KBM-7 (cell line): ENCODE measurements around the gene GPR65.
"Not testable (repeated sequence)": the region's sequence is repeated elsewhere in the genome, so short reads cannot be mapped to it uniquely, and the experiment has no call there.

Experiments
- DNase-seq: peaks from one replicate; pipeline ENCODE4 v3.0.0-alpha.2; 2015
- in situ Hi-C: fragments of 300-500 bp; cut with MboI; formaldehyde crosslinking; loops from 2 replicates; pipeline ENCODE4 v1.14.3; 2020; ENCODE audit warnings: low sequenced_read_pairs, low pct_unique_long_range_greater_than_20kb, mixed read lengths

Gene GPR65

GRCh38 chr14:87999277-87999676, 5.7 kb upstream of the GPR65 start:
- DNase-seq = peak; percentile 69
- in situ Hi-C loops = no loop called here

- DNase-seq = peak; percentile 62
- in situ Hi-C loops = no loop called here
Measured at GRCh38 chr14:88002421-88003075, 2.4 kb upstream of the GPR65 start.

GRCh38 chr14:88003425-88003824, 1.5 kb upstream of the GPR65 start:
- DNase-seq = no peak
- in situ Hi-C loops = no loop called here

- no peak for DNase-seq
- in situ Hi-C loops = no loop called here
Measured at GRCh38 chr14:88004506-88005036, 364 bp upstream of the GPR65 start.

GRCh38 chr14:88005978-88006851, 1.3 kb downstream of the GPR65 start:
- in situ Hi-C loops = no loop called here
- peak; percentile 55 for DNase-seq

GRCh38 chr14:88007608-88008007, 2.7 kb downstream of the GPR65 start:
- in situ Hi-C loops = no loop called here
- DNase-seq = no peak

- no peak for DNase-seq
- in situ Hi-C loops = no loop called here
Measured at GRCh38 chr14:88008039-88008742, 3.3 kb downstream of the GPR65 start.

GRCh38 chr14:88009486-88009885, 4.6 kb downstream of the GPR65 start:
- in situ Hi-C loops = no loop called here
- DNase-seq = no peak

- in situ Hi-C loops = no loop called here
- DNase-seq = no peak
Measured at GRCh38 chr14:88010331-88010730, 5.4 kb downstream of the GPR65 start.

- in situ Hi-C loops = no loop called here
- DNase-seq = no peak
Measured at GRCh38 chr14:88012495-88012894, 7.6 kb downstream of the GPR65 start.

- in situ Hi-C loops = no loop called here
Measured at GRCh38 chr14:88013750-88014349, 8.9 kb downstream of the GPR65 start.

GRCh38 chr14:88016768-88017167, 11.8 kb downstream of the GPR65 start:
- no peak for DNase-seq
- in situ Hi-C loops = no loop called here

More at GRCh38 chr14:88013750-88014349, 8.9 kb downstream of the GPR65 start:
- peak; percentile 71 for DNase-seq

GRCh38 chr14:88017535-88017934, 12.6 kb downstream of the GPR65 start:
- no peak for DNase-seq
- in situ Hi-C loops = no loop called here

GRCh38 chr14:88023658-88024187, 18.8 kb downstream of the GPR65 start:
- in situ Hi-C loops = no loop called here
- peak; percentile 18 for DNase-seq

GRCh38 chr14:88024252-88025086, 19.5 kb downstream of the GPR65 start:
- in situ Hi-C loops = not testable (repeated sequence)
- DNase-seq = peak; percentile 20

GRCh38 chr14:88025313-88025712, 20.4 kb downstream of the GPR65 start:
- no peak for DNase-seq
- in situ Hi-C loops = no loop called here

GRCh38 chr14:88026890-88027289, 22.0 kb downstream of the GPR65 start:
- in situ Hi-C loops = no loop called here

GRCh38 chr14:88029500-88029899, 24.6 kb downstream of the GPR65 start:
- DNase-seq = no peak
- in situ Hi-C loops = no loop called here

More at GRCh38 chr14:88026890-88027289, 22.0 kb downstream of the GPR65 start:
- no peak for DNase-seq
